Measurements from ENCODE around the gene AXL.
"Not testable (repeated sequence)": the region's sequence is repeated elsewhere in the genome, so short reads cannot be mapped to it uniquely, and the experiment has no call there.

The AXL gene

GRCh38 chr19:41273076-41273475, 54.1 kb downstream of the AXL start:
- DNase-seq (ENCODE audit: low read depth in 3 of 3), result no peak

GRCh38 chr19:41274802-41275201, 55.8 kb downstream of the AXL start:
- DNase-seq (ENCODE audit: low read depth in 3 of 3), result no peak

- no peak for DNase-seq (ENCODE audit: low read depth in 3 of 3)
Observed at GRCh38 chr19:41276231-41276630, 57.2 kb downstream of the AXL start.

GRCh38 chr19:41278478-41278877, 59.5 kb downstream of the AXL start:
- DNase-seq (ENCODE audit: low read depth in 3 of 3), result no peak

- no peak for DNase-seq (ENCODE audit: low read depth in 3 of 3)
Observed at GRCh38 chr19:41288673-41289530, 69.9 kb downstream of the AXL start.

- DNase-seq (ENCODE audit: low read depth in 3 of 3), result not testable (repeated sequence)
Observed at GRCh38 chr19:41289814-41290213, 70.8 kb downstream of the AXL start.

GRCh38 chr19:41294393-41294792, 75.4 kb downstream of the AXL start:
- DNase-seq (ENCODE audit: low read depth in 3 of 3), result no peak

GRCh38 chr19:41295499-41295898, 76.5 kb downstream of the AXL start:
- no peak for DNase-seq (ENCODE audit: low read depth in 3 of 3)

- no peak for DNase-seq (ENCODE audit: low read depth in 3 of 3)
Observed at GRCh38 chr19:41296433-41296871, 77.4 kb downstream of the AXL start.

GRCh38 chr19:41297628-41298347, 78.8 kb downstream of the AXL start:
- DNase-seq (ENCODE audit: low read depth in 3 of 3), result no peak

- no peak for DNase-seq (ENCODE audit: low read depth in 3 of 3)
Observed at GRCh38 chr19:41298348-41298964, 79.4 kb downstream of the AXL start.

GRCh38 chr19:41299046-41299754, 80.2 kb downstream of the AXL start:
- no peak for DNase-seq (ENCODE audit: low read depth in 3 of 3)

- no peak for DNase-seq (ENCODE audit: low read depth in 3 of 3)
Observed at GRCh38 chr19:41299755-41300089, 80.7 kb downstream of the AXL start.

- no peak for DNase-seq (ENCODE audit: low read depth in 3 of 3)
Observed at GRCh38 chr19:41300555-41300954, 81.5 kb downstream of the AXL start.

- no peak for DNase-seq (ENCODE audit: low read depth in 3 of 3)
Observed at GRCh38 chr19:41302624-41303351, 83.8 kb downstream of the AXL start.

GRCh38 chr19:41303954-41304353, 84.9 kb downstream of the AXL start:
- DNase-seq (ENCODE audit: low read depth in 3 of 3), result no peak

- no peak for DNase-seq (ENCODE audit: low read depth in 3 of 3)
Observed at GRCh38 chr19:41304706-41305483, 85.9 kb downstream of the AXL start.

GRCh38 chr19:41305927-41306793, 87.1 kb downstream of the AXL start:
- DNase-seq (ENCODE audit: low read depth in 3 of 3), result no peak

GRCh38 chr19:41307090-41307875, 88.3 kb downstream of the AXL start:
- DNase-seq (ENCODE audit: low read depth in 3 of 3), result no peak
